PFSK-1 (cell line): ENCODE results near the gene RIT1.

Experiments
- POLR2AphosphoS5 ChIP-seq: IDR thresholded peaks from 2 replicates; pipeline ENCODE4 v1.6.1; 2012; ENCODE audit warnings: low read depth, mild to moderate bottlenecking, control low read depth, low read length, moderate library complexity
- REST ChIP-seq, 2 experiments: IDR thresholded peaks; 2 replicates each; pipeline versions ENCODE4 v1.6.1 to v1.8.0; 2011 to 2012; ENCODE audit warnings: low read depth in 2 of 2, low read length in 2 of 2, control low read depth in 1 of 2, inconsistent platforms in 1 of 2, mild to moderate bottlenecking in 1 of 2, moderate library complexity in 1 of 2; ENCODE audit not compliant: insufficient read depth in 1 of 2
- SIN3A ChIP-seq: IDR thresholded peaks from 2 replicates; pipeline ENCODE4 v1.6.1; 2012; ENCODE audit warnings: mild to moderate bottlenecking, low read length, moderate library complexity, borderline replicate concordance; ENCODE audit not compliant: insufficient read depth
- TAF1 ChIP-seq: IDR thresholded peaks from 2 replicates; pipeline ENCODE4 v1.6.1; 2012; ENCODE audit warnings: low read length, control low read depth, borderline replicate concordance; ENCODE audit not compliant: insufficient read depth

GRCh38 chr1:155909894-155910293 lies 1.3 kb downstream of the RIT1 start:
- no peak for TF ChIP-seq SIN3A
- TF ChIP-seq POLR2AphosphoS5, result no peak
- TF ChIP-seq REST (IDR thresholded peaks at IDR 0.05; ENCODE audit: insufficient read depth in 1 of 2, low read depth in 2 of 2, low read length in 2 of 2), result no peak
- TF ChIP-seq TAF1, result no peak
